Medulla oblongata (tissue), 1 donor: Measurements from ENCODE around the gene CHAMP1.
A peak's percentile ranks its signal among the peaks of the same experiment; 100 is the strongest.
"Not testable (repeated sequence)": the region's sequence is repeated elsewhere in the genome, so short reads cannot be mapped to it uniquely, and the experiment has no call there.

Experiments used
- DNase-seq: peaks from one replicate; pipeline ENCODE4 v3.0.0-alpha.2; 2015; ENCODE audit errors: extremely low spot score

CHAMP1 gene

GRCh38 chr13:114333881-114334280 lies 19.6 kb downstream of the CHAMP1 start:
- not testable (repeated sequence) for DNase-seq

GRCh38 chr13:114334305-114335053 lies 20.2 kb downstream of the CHAMP1 start:
- DNase-seq, result no peak

- not testable (repeated sequence) for DNase-seq
Measured at GRCh38 chr13:114336457-114336856, 22.2 kb downstream of the CHAMP1 start.

- DNase-seq, result no peak
Measured at GRCh38 chr13:114338959-114339358, 24.7 kb downstream of the CHAMP1 start.

- DNase-seq, result peak; percentile 23
Measured at GRCh38 chr13:114339857-114340534, 25.7 kb downstream of the CHAMP1 start.

GRCh38 chr13:114341003-114341777 lies 26.9 kb downstream of the CHAMP1 start:
- DNase-seq, result no peak

- not testable (repeated sequence) for DNase-seq
Measured at GRCh38 chr13:114347256-114347655, 33.0 kb downstream of the CHAMP1 start.

GRCh38 chr13:114352763-114353162 lies 38.5 kb downstream of the CHAMP1 start:
- DNase-seq, result not testable (repeated sequence)

GRCh38 chr13:114353382-114353781 lies 39.1 kb downstream of the CHAMP1 start:
- not testable (repeated sequence) for DNase-seq
